K562 (cell line): ENCODE measurements around the gene CASKIN2.

ENCODE experiments used
- TF ChIP-seq, protein P1 (sequence below): sonication (generic); formaldehyde crosslinking; IDR thresholded peaks from 2 replicates; pipeline ENCODE4 v1.8.1; 2022; ENCODE audit warnings: missing genetic modification reagents
- TF ChIP-seq, protein P2 (sequence below), 3 experiments: IDR thresholded peaks in 2 of 3; conservative IDR thresholded peaks in 1 of 3; 2 replicates each; pipeline ENCODE4 v1.5.1; 2011 to 2012; ENCODE audit warnings: low read length in 3 of 3, mild to moderate bottlenecking in 3 of 3, control low read depth in 2 of 3, improper control_type of control experiment in 1 of 3, inconsistent platforms in 1 of 3, low read depth in 1 of 3, mixed read lengths in 1 of 3, moderate library complexity in 1 of 3; ENCODE audit not compliant: insufficient read depth in 2 of 3
- TF ChIP-seq, protein P3 (sequence below): sonication (generic); formaldehyde crosslinking; IDR thresholded peaks from 2 replicates; pipeline ENCODE4 v1.8.0; 2022; ENCODE audit warnings: missing genetic modification reagents, mild to moderate bottlenecking, borderline replicate concordance

DNA sequence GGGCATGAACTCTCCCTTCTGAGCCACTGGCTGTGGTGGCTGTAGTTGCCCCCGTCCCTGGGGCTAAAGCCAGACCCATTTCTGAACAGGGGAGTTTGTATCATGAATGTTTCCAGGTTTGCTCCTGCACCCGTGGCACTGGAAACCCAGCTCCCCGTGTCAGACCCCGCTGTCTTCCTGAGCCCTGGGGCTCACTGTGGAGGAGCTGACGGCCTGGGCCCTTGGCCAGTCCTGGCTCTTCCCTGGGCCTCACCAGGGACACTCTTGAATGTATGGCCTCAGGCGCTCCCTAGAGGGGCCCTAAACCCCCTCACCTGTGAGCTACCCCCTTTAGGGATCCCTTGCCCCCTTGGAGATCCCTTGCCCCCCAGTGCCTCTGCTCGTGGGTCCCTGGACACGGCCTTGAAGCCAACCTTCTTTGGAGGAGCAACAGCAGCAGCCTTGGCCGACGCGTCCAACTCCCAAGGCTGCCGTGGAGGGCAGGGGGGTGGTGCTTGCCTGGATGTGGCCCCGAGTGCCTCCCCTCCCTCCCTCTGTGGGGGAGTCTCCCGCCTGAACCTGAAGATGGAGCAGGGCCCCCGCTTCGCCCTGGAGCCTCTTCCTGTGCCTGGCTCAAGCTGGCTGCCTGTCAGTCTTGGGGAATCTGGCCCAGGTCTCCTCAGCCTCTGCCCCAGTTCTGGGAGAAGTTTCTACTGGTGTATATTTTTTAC, 15.9 kb downstream of the CASKIN2 start:
- TF ChIP-seq, protein P1, sequence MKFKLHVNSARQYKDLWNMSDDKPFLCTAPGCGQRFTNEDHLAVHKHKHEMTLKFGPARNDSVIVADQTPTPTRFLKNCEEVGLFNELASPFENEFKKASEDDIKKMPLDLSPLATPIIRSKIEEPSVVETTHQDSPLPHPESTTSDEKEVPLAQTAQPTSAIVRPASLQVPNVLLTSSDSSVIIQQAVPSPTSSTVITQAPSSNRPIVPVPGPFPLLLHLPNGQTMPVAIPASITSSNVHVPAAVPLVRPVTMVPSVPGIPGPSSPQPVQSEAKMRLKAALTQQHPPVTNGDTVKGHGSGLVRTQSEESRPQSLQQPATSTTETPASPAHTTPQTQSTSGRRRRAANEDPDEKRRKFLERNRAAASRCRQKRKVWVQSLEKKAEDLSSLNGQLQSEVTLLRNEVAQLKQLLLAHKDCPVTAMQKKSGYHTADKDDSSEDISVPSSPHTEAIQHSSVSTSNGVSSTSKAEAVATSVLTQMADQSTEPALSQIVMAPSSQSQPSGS: no peak
- TF ChIP-seq, protein P2, sequence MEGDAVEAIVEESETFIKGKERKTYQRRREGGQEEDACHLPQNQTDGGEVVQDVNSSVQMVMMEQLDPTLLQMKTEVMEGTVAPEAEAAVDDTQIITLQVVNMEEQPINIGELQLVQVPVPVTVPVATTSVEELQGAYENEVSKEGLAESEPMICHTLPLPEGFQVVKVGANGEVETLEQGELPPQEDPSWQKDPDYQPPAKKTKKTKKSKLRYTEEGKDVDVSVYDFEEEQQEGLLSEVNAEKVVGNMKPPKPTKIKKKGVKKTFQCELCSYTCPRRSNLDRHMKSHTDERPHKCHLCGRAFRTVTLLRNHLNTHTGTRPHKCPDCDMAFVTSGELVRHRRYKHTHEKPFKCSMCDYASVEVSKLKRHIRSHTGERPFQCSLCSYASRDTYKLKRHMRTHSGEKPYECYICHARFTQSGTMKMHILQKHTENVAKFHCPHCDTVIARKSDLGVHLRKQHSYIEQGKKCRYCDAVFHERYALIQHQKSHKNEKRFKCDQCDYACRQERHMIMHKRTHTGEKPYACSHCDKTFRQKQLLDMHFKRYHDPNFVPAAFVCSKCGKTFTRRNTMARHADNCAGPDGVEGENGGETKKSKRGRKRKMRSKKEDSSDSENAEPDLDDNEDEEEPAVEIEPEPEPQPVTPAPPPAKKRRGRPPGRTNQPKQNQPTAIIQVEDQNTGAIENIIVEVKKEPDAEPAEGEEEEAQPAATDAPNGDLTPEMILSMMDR (IDR thresholded peaks at IDR 0.05 in 2 of 3, conservative IDR thresholded peaks at IDR 0.05 in 1 of 3; ENCODE audit: insufficient read depth in 2 of 3, low read depth in 1 of 3, low read length in 3 of 3): 0 out of 6 replicates have a peak, but pooled peaks of 1 of the 3 experiments have one; percentile 2
- TF ChIP-seq, protein P3, sequence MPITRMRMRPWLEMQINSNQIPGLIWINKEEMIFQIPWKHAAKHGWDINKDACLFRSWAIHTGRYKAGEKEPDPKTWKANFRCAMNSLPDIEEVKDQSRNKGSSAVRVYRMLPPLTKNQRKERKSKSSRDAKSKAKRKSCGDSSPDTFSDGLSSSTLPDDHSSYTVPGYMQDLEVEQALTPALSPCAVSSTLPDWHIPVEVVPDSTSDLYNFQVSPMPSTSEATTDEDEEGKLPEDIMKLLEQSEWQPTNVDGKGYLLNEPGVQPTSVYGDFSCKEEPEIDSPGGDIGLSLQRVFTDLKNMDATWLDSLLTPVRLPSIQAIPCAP (CRISPR knock-in tag): no peak
